ENCODE measurements around the gene KAT2A.

DNA sequence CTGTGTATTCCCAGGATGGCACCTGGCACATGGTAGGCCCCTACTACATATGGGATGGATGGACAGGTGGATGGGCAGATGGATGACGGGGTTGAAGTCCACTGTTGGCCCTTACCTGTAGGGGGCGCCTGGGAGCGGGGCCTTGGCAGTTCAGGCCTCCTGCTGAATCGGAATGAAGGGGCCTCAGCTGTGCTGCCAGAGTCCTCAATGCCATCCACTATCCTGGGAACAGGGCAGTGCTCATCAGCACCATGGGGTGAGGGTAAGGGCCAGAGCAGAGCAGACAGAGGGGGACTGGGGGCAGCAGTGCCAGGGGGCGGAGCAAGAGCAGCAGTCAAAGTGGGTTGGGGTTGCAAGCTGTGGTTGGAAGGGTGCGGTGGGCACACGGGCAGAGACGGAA is 41.9 kb upstream of the KAT2A start:
- TF ChIP-seq, protein P1, sequence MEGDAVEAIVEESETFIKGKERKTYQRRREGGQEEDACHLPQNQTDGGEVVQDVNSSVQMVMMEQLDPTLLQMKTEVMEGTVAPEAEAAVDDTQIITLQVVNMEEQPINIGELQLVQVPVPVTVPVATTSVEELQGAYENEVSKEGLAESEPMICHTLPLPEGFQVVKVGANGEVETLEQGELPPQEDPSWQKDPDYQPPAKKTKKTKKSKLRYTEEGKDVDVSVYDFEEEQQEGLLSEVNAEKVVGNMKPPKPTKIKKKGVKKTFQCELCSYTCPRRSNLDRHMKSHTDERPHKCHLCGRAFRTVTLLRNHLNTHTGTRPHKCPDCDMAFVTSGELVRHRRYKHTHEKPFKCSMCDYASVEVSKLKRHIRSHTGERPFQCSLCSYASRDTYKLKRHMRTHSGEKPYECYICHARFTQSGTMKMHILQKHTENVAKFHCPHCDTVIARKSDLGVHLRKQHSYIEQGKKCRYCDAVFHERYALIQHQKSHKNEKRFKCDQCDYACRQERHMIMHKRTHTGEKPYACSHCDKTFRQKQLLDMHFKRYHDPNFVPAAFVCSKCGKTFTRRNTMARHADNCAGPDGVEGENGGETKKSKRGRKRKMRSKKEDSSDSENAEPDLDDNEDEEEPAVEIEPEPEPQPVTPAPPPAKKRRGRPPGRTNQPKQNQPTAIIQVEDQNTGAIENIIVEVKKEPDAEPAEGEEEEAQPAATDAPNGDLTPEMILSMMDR (IDR thresholded peaks at IDR 0.05) = peak in 4 of 6 experiments; percentile 13 to 37 (median 28)
- no peak for TF ChIP-seq POLR2A (IDR thresholded peaks at IDR 0.05)

Data from adrenal gland (tissue), 5 donors.